GM11168 (cell line): ENCODE data around the gene NUDCD3.

Experiments
- in situ Hi-C: fragments of 300-500 bp; cut with MboI; formaldehyde crosslinking; loops from one replicate; pipeline ENCODE4 v1.12.0; 2022; ENCODE audit warnings: low sequenced_read_pairs; ENCODE audit not compliant: unreplicated experiment

NUDCD3 gene

GRCh38 chr7:44388089-44388970, 102.1 kb downstream of the NUDCD3 start:
- in situ Hi-C loops: no loop called here

DNA sequence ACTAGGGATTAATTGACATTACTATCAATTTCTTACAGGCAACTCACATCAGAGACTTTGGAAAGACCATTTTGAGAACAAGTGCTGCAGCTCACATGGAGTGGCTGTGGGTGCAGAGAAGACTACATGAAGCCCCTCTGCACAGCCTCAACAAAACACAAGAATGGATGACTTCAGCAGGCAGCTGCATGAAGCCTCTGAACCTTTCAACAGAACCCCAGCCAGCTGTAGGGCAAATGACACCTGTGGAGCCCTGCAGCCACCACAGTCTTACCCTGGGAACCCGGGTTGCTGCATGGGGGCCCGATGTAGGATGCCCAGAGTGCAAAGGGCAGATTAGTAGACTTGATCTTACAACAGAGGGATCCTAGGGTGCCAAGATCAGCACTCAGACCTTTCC, 103.1 kb downstream of the NUDCD3 start:
- in situ Hi-C loops: no loop called here

GRCh38 chr7:44386139-44386913, 104.1 kb downstream of the NUDCD3 start:
- in situ Hi-C loops: no loop called here

DNA sequence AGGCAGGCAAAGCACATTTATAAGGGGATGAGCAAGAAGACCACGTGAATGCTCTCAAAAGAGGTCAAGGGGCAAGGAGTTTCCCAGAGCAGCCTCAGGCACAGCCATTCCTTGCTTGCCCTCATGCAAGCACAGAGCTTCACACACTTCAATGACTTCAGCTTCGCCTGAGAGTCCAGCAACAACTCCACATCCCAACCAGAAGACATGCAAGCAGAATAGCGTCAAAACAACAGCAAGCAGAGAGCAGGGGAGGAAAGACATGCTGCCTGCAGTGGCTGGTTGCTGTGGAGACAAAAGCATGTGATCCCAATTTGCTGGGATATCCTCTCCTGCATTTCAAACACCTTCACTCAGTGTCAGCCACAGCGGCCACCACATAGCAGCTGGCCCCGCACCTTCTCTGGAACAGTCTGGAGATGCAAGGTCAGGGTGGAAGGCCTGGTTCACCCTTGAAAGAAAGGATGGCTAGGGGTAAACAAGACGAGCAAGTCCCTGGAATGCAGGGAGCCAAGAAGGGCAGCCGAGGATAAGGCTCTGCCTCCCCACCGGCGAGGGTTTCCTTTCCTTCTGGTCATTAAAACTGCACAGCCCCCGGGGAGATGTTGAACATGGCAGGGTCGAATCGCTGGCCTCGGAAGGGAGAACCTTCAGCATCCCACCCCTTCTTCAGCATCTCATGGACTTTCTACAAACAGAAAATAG, 104.9 kb downstream of the NUDCD3 start:
- in situ Hi-C loops: no loop called here

- in situ Hi-C loops: no loop called here
Measured at GRCh38 chr7:44384586-44385433, 105.6 kb downstream of the NUDCD3 start.

GRCh38 chr7:44383566-44383965, 106.9 kb downstream of the NUDCD3 start:
- in situ Hi-C loops: no loop called here

- in situ Hi-C loops: no loop called here
Measured at GRCh38 chr7:44382459-44383265, 107.8 kb downstream of the NUDCD3 start.

- in situ Hi-C loops: no loop called here
Measured at GRCh38 chr7:44381494-44382220, 108.8 kb downstream of the NUDCD3 start.

DNA sequence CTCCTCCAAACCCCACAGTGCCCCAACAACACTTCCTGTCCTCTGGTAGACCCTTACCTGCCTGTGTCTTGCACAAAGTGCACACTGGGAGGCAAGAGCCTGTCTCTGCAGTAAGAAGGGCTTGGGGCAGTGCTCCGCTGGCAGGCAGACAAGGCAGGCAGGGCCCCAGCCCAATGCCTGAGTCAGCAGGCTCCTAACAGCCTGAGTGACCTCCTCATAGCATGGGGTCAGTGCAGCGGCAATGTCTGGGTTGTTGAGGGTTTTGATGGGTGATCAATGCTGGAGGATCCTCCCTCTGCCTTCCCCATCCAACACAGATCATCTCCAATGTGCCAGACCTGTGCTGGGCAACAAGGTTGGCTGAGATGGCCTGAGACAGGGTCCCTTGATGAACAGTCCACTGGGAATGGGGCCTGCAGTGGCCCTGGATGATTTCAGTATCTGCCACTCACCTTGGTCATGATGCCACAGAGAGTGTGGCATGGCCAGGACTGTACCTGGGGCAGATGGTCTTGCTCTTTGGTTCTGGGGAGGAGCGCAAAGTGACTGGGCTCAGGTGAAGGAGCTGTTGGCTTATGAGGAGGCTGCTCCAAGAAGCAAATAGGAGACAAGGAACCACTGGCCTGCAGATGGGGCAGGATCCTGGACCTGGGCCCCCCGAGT, 109.5 kb downstream of the NUDCD3 start:
- in situ Hi-C loops: no loop called here

- in situ Hi-C loops: no loop called here
Measured at GRCh38 chr7:44380189-44380830, 110.1 kb downstream of the NUDCD3 start.

GRCh38 chr7:44379366-44380188, 110.9 kb downstream of the NUDCD3 start:
- in situ Hi-C loops: no loop called here

GRCh38 chr7:44378744-44379143, 111.7 kb downstream of the NUDCD3 start:
- in situ Hi-C loops: no loop called here

- in situ Hi-C loops: no loop called here
Measured at GRCh38 chr7:44377681-44378421, 112.6 kb downstream of the NUDCD3 start.

DNA sequence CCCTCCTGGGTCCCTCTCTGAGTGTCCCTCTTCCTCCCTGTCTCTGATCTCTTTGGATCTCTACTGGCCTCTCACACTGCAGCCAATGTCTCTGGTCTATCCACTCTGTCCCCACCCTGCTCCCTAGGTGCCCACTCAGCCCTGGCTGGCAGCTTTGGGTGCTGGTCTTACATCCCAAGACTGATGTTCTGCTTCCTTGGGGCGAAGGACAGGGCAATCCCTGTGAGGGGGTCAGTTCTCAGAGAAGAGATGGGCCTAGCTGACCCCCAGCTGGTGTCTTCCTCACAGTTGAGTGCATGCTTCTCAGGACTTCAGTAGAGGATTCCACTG, 113.4 kb downstream of the NUDCD3 start:
- in situ Hi-C loops: no loop called here

DNA sequence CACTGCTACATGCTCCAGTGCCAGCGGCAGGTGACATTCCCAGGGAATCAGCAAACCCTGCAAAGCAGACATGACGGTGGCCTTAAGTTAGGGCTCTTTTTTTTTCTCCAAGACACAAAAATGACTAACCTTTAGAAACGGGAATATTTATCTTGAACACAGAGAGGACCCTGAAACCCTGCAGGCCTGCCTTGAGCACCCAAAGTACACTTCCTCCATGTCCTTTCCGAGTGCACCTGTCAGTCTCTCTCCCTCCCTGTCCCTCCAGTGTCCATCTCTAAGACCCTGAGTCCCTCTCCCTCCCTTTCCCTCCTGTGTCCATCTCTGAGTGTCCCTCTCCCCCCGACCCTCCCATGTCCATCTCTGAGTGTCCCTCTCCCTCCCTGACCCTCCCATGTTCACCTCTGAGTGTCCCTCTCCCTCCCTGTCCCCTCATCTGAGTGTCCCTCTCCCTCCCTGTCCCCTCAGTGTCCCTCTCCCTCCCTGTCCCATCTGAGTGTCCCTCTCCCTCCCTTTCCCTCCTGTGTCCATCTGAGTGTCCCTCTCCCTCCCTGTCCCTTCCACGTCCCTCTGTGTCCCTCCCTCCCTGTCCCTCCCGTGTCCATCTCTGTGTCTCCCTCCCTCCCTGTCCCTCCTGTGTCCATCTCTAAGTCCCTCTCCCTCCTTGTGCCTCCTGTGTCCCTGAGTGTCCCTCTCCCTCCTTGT, 113.9 kb downstream of the NUDCD3 start:
- in situ Hi-C loops: no loop called here
